Gastrocnemius medialis (tissue), 4 donors: Measurements from ENCODE around the gene SND1.

ENCODE experiments used
- CTCF ChIP-seq, 5 experiments: fragments of 450-650 bp in 3 of 5; fragments of 200-600 bp in 2 of 5; sonication (generic) in 2 of 5; IDR thresholded peaks in 4 of 5; conservative IDR thresholded peaks in 1 of 5; 1 replicate in 4 of 5; 2 replicates in 1 of 5; pipeline ENCODE4 v1.5.1; 2016 to 2019; ENCODE audit warnings: antibody characterized with exemption in 5 of 5, mild to moderate bottlenecking in 3 of 5, moderate library complexity in 3 of 5
- POLR2A ChIP-seq, 2 donors: fragments of 450-650 bp; IDR thresholded peaks; one replicate each; pipeline ENCODE4 v1.6.1; 2017; ENCODE audit warnings: antibody characterized with exemption in 2 of 2, mild to moderate bottlenecking in 2 of 2, moderate library complexity in 2 of 2

DNA sequence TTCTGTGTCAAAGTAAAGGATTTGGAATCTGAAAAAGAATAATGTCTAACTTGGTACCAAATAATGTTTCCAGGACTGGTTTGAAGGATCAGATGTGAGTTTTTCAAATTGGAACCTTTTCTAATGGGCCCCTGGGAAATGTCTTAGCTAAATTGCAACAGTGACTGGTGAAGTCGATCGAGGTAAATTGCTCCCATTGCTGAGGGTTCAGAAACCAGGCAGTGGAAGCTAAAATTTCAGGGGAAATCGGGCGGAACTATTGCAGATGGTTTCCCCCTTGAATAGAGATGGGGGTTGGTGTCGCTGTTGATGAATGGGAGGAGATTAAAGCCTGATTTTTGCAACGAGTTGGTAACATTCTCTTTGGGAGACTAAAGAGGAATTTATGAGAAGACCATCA is 112.7 kb downstream of the SND1 start:
- TF ChIP-seq CTCF (IDR thresholded peaks at IDR 0.05 in 4 of 5, conservative IDR thresholded peaks at IDR 0.05 in 1 of 5) (no peak), POLR2A (IDR thresholded peaks at IDR 0.05) (no peak)
